Upper lobe of left lung (tissue), 4 donors: ENCODE results near the gene SNAI3.

Source experiments
- EP300 ChIP-seq, 4 donors: sonication (generic); formaldehyde crosslinking; IDR thresholded peaks; one replicate each; pipeline ENCODE4 v1.5.1; 2017; ENCODE audit warnings: antibody characterized with exemption in 4 of 4, control low read depth in 2 of 4
- POLR2A ChIP-seq, 4 donors: fragments of 450-650 bp; IDR thresholded peaks; one replicate each; pipeline ENCODE4 v1.5.1; 2016 to 2017; ENCODE audit warnings: antibody characterized with exemption in 4 of 4, mild to moderate bottlenecking in 2 of 4

- TF ChIP-seq EP300 (IDR thresholded peaks at IDR 0.05) (no peak), POLR2A (IDR thresholded peaks at IDR 0.05) (no peak)
Measured at GRCh38 chr16:88640039-88640495, 46.2 kb downstream of the SNAI3 start.
